ENCODE measurements around the gene KCNJ14. TPM values are rescaled to one million over a fixed set of nuclear protein-coding genes. Genes with fewer than 3 reads are reported as not detected.
A peak's percentile ranks its signal among the peaks of the same experiment; 100 is the strongest.

Gene KCNJ14
- total RNA-seq, 1 donor from 2014 or later = 3.7 TPM

DNA sequence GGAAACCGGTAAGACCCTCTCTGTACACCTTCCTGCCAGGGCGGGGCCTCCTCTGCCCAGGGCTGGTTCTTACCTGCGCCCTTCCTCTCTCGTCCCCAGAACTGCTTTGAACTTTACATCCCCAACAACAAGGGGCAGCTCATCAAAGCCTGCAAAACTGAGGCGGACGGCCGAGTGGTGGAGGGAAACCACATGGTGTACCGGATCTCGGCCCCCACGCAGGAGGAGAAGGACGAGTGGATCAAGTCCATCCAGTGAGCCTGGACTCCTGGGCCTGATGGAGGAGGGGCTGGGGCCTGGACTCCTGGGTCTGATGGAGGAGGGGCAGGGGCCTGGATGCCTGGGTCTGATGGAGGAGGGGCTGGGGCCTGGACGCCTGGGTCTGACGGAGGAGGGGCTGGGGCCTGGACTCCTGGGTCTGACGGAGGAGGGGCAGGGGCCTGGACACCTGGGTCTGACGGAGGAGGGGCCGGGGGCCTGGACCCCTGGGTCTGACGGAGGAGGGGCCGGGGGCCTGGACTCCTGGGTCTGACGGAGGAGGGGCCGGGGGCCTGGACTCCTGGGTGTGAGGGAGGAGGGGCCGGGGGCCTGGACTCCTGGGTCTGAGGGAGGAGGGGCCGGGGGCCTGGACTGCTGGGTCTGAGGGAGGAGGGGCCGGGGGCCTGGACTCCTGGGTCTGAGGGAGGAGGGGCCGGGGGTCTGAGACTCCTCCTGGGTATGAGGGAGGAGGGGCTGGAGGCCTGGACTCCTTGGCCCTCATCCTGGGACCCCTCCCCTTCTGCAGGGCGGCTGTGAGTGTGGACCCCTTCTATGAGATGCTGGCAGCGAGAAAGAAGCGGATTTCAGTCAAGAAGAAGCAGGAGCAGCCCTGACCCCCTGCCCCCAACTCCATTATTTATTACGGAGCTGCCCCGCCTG, 23.2 kb downstream of the KCNJ14 start:
- Histone ChIP-seq H3K4me3 (no peak overlapping the region), H3K9me3 (no peaks in the 10 kb centered on the region), H3K36me3 (peaks cover 0 to 53% of the 10 kb centered on the region in 2 donors), H3K27ac (no peak overlapping the region), H3K4me1 (peaks cover 16% of the 10 kb centered on the region), H3K27me3 (no peaks in the 10 kb centered on the region)
- TF ChIP-seq POLR2AphosphoS5 (IDR thresholded peaks at IDR 0.05; ENCODE audit: insufficient read depth in 1 of 2, low read depth in 1 of 2) (no peak), POLR2A (IDR thresholded peaks at IDR 0.05) (no peak)
- TF ChIP-seq, protein P1, sequence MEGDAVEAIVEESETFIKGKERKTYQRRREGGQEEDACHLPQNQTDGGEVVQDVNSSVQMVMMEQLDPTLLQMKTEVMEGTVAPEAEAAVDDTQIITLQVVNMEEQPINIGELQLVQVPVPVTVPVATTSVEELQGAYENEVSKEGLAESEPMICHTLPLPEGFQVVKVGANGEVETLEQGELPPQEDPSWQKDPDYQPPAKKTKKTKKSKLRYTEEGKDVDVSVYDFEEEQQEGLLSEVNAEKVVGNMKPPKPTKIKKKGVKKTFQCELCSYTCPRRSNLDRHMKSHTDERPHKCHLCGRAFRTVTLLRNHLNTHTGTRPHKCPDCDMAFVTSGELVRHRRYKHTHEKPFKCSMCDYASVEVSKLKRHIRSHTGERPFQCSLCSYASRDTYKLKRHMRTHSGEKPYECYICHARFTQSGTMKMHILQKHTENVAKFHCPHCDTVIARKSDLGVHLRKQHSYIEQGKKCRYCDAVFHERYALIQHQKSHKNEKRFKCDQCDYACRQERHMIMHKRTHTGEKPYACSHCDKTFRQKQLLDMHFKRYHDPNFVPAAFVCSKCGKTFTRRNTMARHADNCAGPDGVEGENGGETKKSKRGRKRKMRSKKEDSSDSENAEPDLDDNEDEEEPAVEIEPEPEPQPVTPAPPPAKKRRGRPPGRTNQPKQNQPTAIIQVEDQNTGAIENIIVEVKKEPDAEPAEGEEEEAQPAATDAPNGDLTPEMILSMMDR (IDR thresholded peaks at IDR 0.05) = no peak
- DNase-seq (ENCODE audit: extremely low spot score in 2 of 2) = no peak
- intact Hi-C loops (cut with DNase I) = no loop called here

DNA sequence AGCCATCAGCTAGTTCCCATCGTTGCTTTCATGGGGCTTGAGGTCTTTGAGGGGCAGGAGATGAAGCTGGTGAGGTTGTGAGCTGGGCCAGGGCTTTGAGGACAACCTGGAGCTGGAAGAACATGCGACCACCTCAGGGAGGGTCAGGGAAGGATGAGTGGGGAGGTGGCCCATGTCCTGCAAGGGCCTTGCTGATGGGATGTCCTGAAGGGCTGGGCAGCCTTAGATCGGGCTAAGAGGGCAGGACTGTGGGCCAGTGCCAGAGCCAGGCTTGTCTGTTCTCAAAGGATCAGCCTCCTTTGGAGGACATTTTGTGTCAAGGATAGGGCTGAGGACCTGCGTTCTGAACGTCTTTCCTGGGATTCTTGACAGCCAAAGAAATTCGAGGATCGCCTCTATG, 24.3 kb downstream of the KCNJ14 start:
- no peak for DNase-seq (ENCODE audit: extremely low spot score in 2 of 2)
- intact Hi-C loops (cut with DNase I) = no loop called here

GRCh38 chr19:48480183-48480557, 24.8 kb downstream of the KCNJ14 start:
- Histone ChIP-seq H3K9me3 (no peaks in the 10 kb centered on the region), H3K4me1 (peaks cover 16% of the 10 kb centered on the region), H3K4me3 (peak overlapping the region; percentile 51 to 55), H3K27me3 (no peaks in the 10 kb centered on the region), H3K27ac (peak overlapping the region; percentile 84), H3K36me3 (peaks cover 0 to 38% of the 10 kb centered on the region in 2 donors)
- DNase-seq (ENCODE audit: extremely low spot score in 2 of 2) = no peak
- TF ChIP-seq POLR2AphosphoS5 (IDR thresholded peaks at IDR 0.05; ENCODE audit: insufficient read depth in 1 of 2, low read depth in 1 of 2) = peak in 1 of 2 donors; percentile 72
- TF ChIP-seq POLR2A (IDR thresholded peaks at IDR 0.05) = no peak
- intact Hi-C loops (cut with DNase I) = no loop called here

More for the DNA sequence above, 24.3 kb downstream of the KCNJ14 start:
- peaks cover 16% of the 10 kb centered on the region for H3K4me1 ChIP-seq
- H3K36me3 ChIP-seq = peaks cover 0 to 43% of the 10 kb centered on the region in 2 donors
- H3K27me3 ChIP-seq = no peaks in the 10 kb centered on the region
- peak overlapping the region in 1 of 2 donors; percentile 51 for H3K4me3 ChIP-seq
- no peaks in the 10 kb centered on the region for H3K9me3 ChIP-seq
- TF ChIP-seq POLR2A (IDR thresholded peaks at IDR 0.05) (no peak), POLR2AphosphoS5 (IDR thresholded peaks at IDR 0.05; ENCODE audit: insufficient read depth in 1 of 2, low read depth in 1 of 2) (no peak)
- TF ChIP-seq, protein P1 (IDR thresholded peaks at IDR 0.05) = no peak
- H3K27ac ChIP-seq = peak overlapping the region; percentile 84

GRCh38 chr19:48480558-48481500, 25.5 kb downstream of the KCNJ14 start:
- intact Hi-C loops (cut with DNase I) = no loop called here
- peaks cover 16% of the 10 kb centered on the region for H3K4me1 ChIP-seq
- peak overlapping the region; percentile 84 for H3K27ac ChIP-seq
- peaks cover 0 to 31% of the 10 kb centered on the region in 2 donors for H3K36me3 ChIP-seq
- no peaks in the 10 kb centered on the region for H3K27me3 ChIP-seq
- peak in 1 of 2 donors; percentile 61 for TF ChIP-seq POLR2AphosphoS5 (IDR thresholded peaks at IDR 0.05; ENCODE audit: insufficient read depth in 1 of 2, low read depth in 1 of 2)
- TF ChIP-seq, protein P1 (IDR thresholded peaks at IDR 0.05) = no peak
- no peaks in the 10 kb centered on the region for H3K9me3 ChIP-seq
- peak overlapping the region; percentile 51 to 55 for H3K4me3 ChIP-seq
- no peak for DNase-seq (ENCODE audit: extremely low spot score in 2 of 2)

All from vagina (tissue), 2 donors.